Keratinocyte (primary cell): ENCODE data around the gene PRKCZ. TPM values are rescaled to one million over a fixed set of nuclear protein-coding genes. Genes with fewer than 3 reads are reported as not detected.

Experiments
- DNase-seq: peaks from one replicate; pipeline ENCODE4 v3.0.0-alpha.2; 2011; ENCODE audit warnings: low read depth, missing footprints, low spot score
- FAIRE-seq: peaks from 2 replicates; lab custom pipeline; 2011; peaks lifted over from hg19 to GRCh38; lab: Jason Lieb, UNC
- H2AFZ ChIP-seq: 2 replicates; pipeline ENCODE4 v1.6.0; 2012; ENCODE audit warnings: low read length, control low read depth, inconsistent platforms; ENCODE audit not compliant: control insufficient read depth
- H3K27ac ChIP-seq: 2 replicates; pipeline ENCODE4 v1.5.1; 2011; ENCODE audit warnings: low read length; ENCODE audit not compliant: control insufficient read depth, insufficient read depth
- H3K27me3 ChIP-seq: 3 replicates; pipeline ENCODE4 v1.6.0; 2011; ENCODE audit warnings: low read length; ENCODE audit not compliant: control insufficient read depth, insufficient read depth; ENCODE audit errors: extremely low read depth
- H3K36me3 ChIP-seq, 2 experiments: 2 replicates in 1 of 2; 3 replicates in 1 of 2; pipeline ENCODE4 v1.5.1; 2011; ENCODE audit warnings: low read length in 2 of 2, mild to moderate bottlenecking in 1 of 2; ENCODE audit not compliant: control insufficient read depth in 2 of 2, insufficient read depth in 2 of 2; ENCODE audit errors: extremely low read depth in 1 of 2
- H3K4me1 ChIP-seq: 3 replicates; pipeline ENCODE4 v1.5.1; 2011; ENCODE audit warnings: low read length; ENCODE audit not compliant: control insufficient read depth, insufficient read depth; ENCODE audit errors: extremely low read depth
- H3K4me2 ChIP-seq: 3 replicates; pipeline ENCODE4 v1.6.0; 2011; ENCODE audit warnings: low read depth, low read length; ENCODE audit not compliant: control insufficient read depth, insufficient read depth; ENCODE audit errors: extremely low read depth
- H3K4me3 ChIP-seq, 3 experiments: fragments of 200-600 bp in 1 of 3; sonication (generic) in 1 of 3; 2 replicates in 2 of 3; 3 replicates in 1 of 3; pipeline ENCODE4 v1.5.1; 2011 to 2016; ENCODE audit warnings: low read length in 3 of 3, mild to moderate bottlenecking in 3 of 3, control low read depth in 2 of 3, inconsistent platforms in 1 of 3, low read depth in 1 of 3, mixed read lengths in 1 of 3, mixed run types in 1 of 3, moderate library complexity in 1 of 3; ENCODE audit not compliant: control insufficient read depth in 2 of 3, insufficient read depth in 2 of 3; ENCODE audit errors: extremely low read depth in 1 of 3
- H3K79me2 ChIP-seq: 2 replicates; pipeline ENCODE4 v1.6.0; 2012; ENCODE audit warnings: low read length; ENCODE audit not compliant: control insufficient read depth, insufficient read depth
- H3K9ac ChIP-seq: 3 replicates; pipeline ENCODE4 v1.6.0; 2011; ENCODE audit warnings: low read length; ENCODE audit not compliant: control insufficient read depth, insufficient read depth; ENCODE audit errors: extremely low read depth
- H3K9me1 ChIP-seq: 3 replicates; pipeline ENCODE4 v1.6.0; 2011; ENCODE audit warnings: low read length; ENCODE audit not compliant: control insufficient read depth, insufficient read depth; ENCODE audit errors: extremely low read depth
- H3K9me3 ChIP-seq: 2 replicates; pipeline ENCODE4 v1.5.1; 2012; ENCODE audit warnings: low read depth, low read length; ENCODE audit not compliant: control insufficient read depth
- H4K20me1 ChIP-seq: 3 replicates; pipeline ENCODE4 v1.6.0; 2011; ENCODE audit warnings: low read length; ENCODE audit not compliant: control insufficient read depth, insufficient read depth; ENCODE audit errors: extremely low read depth
- EZH2 ChIP-seq: IDR thresholded peaks from one replicate; pipeline ENCODE4 v1.6.1; 2012; ENCODE audit warnings: inconsistent platforms, mild to moderate bottlenecking, low read length, moderate library complexity
- dilution Hi-C: fragments of 300-500 bp; cut with MboI; formaldehyde crosslinking; loops from one replicate; pipeline ENCODE4 v1.7.0; 2020; ENCODE audit warnings: low sequenced_read_pairs; ENCODE audit not compliant: extremely low pct_ligation_motif_present
- polyA plus RNA-seq, 5 experiments: library from polyadenylated mRNA; depleted of rRNA in 3 of 5; stranded (reverse) in 3 of 5; stranded (forward) in 1 of 5; unstranded in 1 of 5; fragments of >200 nt; gene quantifications; 1 replicate in 1 of 5; 2 replicates in 3 of 5; 3 replicates in 1 of 5; pipeline versions ENCODE4 v1.2.1 to v1.2.3, GENCODE V29; 2011 to 2012; ENCODE audit warnings: missing spikeins in 2 of 5, low read depth in 1 of 5, low replicate concordance in 1 of 5
- TF ChIP-seq, protein P1 (sequence below), 3 experiments: IDR thresholded peaks in 1 of 3; conservative IDR thresholded peaks in 1 of 3; optimal IDR thresholded peaks in 1 of 3; 2 replicates in 2 of 3; 3 replicates in 1 of 3; pipeline versions ENCODE3 to v1.5.1; 2011; ENCODE audit warnings: low read length in 3 of 3, mild to moderate bottlenecking in 3 of 3, moderate library complexity in 2 of 3, control low read depth in 1 of 3, inconsistent platforms in 1 of 3; ENCODE audit not compliant: insufficient read depth in 2 of 3; ENCODE audit errors: extremely low read depth in 1 of 3

Gene PRKCZ
- polyA plus RNA-seq, 1 donor (not counting 4 experiments of a cell fraction or from before 2014, with no cell fraction given): 36.3 TPM

DNA sequence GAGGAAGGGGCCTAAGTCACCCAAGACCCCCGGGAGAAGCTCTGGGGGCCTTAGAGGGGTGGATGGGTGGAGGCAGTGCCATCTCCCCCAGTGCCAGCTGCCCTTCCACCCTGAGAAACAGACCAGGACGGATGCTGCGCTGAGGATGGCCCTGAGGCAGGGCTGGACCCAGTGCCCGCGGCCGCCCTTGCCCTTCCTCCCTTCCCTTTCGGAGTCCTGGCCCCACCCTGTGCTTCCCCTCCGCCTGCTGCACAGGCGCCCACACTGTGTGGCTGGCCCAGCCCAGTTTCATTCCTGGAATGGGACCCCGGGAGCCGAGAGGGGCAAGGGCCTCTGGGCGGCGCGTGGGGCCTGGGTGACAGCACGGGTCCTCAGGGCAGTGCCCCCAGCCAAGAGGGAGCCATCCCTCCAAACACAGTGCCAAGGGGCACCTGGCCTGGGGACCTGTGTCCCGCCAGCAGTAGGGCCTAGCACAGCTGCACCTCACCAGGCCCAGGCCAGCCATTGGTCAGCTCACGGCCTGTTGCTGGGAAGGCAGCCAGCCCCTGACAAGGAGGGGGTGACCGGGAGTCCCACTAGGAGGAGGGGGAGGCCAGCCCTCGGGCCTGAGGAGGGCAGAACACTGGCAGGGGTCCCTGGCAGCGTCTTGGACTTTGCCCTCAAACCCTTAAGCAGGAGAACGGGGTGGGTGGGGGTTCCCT, 164.5 kb downstream of the PRKCZ start:
- H3K9me1 ChIP-seq: no peaks in the 10 kb centered on the region
- H3K79me2 ChIP-seq: no peaks in the 10 kb centered on the region
- no peak overlapping the region for H3K9ac ChIP-seq
- TF ChIP-seq, protein P1, sequence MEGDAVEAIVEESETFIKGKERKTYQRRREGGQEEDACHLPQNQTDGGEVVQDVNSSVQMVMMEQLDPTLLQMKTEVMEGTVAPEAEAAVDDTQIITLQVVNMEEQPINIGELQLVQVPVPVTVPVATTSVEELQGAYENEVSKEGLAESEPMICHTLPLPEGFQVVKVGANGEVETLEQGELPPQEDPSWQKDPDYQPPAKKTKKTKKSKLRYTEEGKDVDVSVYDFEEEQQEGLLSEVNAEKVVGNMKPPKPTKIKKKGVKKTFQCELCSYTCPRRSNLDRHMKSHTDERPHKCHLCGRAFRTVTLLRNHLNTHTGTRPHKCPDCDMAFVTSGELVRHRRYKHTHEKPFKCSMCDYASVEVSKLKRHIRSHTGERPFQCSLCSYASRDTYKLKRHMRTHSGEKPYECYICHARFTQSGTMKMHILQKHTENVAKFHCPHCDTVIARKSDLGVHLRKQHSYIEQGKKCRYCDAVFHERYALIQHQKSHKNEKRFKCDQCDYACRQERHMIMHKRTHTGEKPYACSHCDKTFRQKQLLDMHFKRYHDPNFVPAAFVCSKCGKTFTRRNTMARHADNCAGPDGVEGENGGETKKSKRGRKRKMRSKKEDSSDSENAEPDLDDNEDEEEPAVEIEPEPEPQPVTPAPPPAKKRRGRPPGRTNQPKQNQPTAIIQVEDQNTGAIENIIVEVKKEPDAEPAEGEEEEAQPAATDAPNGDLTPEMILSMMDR (optimal IDR thresholded peaks at IDR 0.05 in 1 of 3, IDR thresholded peaks at IDR 0.05 in 1 of 3, conservative IDR thresholded peaks at IDR 0.05 in 1 of 3; ENCODE audit: extremely low read depth in 1 of 3, insufficient read depth in 2 of 3, low read length in 3 of 3): no peak
- no peak for FAIRE-seq
- peaks cover 33% of the 10 kb centered on the region for H3K4me1 ChIP-seq
- H3K36me3 ChIP-seq: no peaks in the 10 kb centered on the region
- no peaks in the 10 kb centered on the region for H3K9me3 ChIP-seq
- H4K20me1 ChIP-seq: no peaks in the 10 kb centered on the region
- H2AFZ ChIP-seq: no peak overlapping the region
- no peak overlapping the region for H3K4me3 ChIP-seq
- H3K27ac ChIP-seq: no peak overlapping the region
- dilution Hi-C loops: no loop called here
- H3K4me2 ChIP-seq: no peak overlapping the region
- H3K27me3 ChIP-seq: no peaks in the 10 kb centered on the region
- no peak for DNase-seq

DNA sequence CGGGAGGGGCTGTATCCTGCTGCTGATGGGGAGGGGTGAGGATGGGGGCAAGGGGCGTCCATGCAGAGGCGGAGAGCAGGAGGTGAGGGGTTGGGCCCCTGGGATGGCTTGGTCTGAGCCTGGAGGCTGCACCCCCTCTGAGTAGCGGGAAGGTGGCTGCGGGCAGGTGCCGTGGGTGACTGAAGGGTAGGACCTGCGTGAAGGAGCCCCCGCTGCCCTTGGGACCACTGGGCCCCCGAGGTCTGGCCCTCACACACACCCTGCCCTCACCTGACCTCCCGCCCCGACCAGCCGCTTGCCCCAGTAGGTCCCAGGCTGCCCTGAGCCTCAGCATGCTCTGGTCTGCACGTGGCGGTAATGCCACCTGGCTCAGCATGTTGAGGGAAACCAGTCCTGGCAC, 165.1 kb downstream of the PRKCZ start:
- H3K9ac ChIP-seq: no peak overlapping the region
- DNase-seq: no peak
- no peaks in the 10 kb centered on the region for H3K9me3 ChIP-seq
- dilution Hi-C loops: no loop called here
- H3K4me2 ChIP-seq: no peak overlapping the region
- H3K4me1 ChIP-seq: peaks cover 30% of the 10 kb centered on the region
- no peaks in the 10 kb centered on the region for H3K9me1 ChIP-seq
- H3K27ac ChIP-seq: no peak overlapping the region
- H3K4me3 ChIP-seq: no peak overlapping the region
- no peaks in the 10 kb centered on the region for H3K36me3 ChIP-seq
- no peaks in the 10 kb centered on the region for H4K20me1 ChIP-seq
- FAIRE-seq: no peak
- no peak overlapping the region for H2AFZ ChIP-seq
- TF ChIP-seq, protein P1 (optimal IDR thresholded peaks at IDR 0.05 in 1 of 3, IDR thresholded peaks at IDR 0.05 in 1 of 3, conservative IDR thresholded peaks at IDR 0.05 in 1 of 3; ENCODE audit: extremely low read depth in 1 of 3, insufficient read depth in 2 of 3, low read length in 3 of 3): no peak
- no peak for TF ChIP-seq EZH2
- no peaks in the 10 kb centered on the region for H3K27me3 ChIP-seq
- no peaks in the 10 kb centered on the region for H3K79me2 ChIP-seq
